Sigmoid colon (tissue), 7 donors: ENCODE results near the gene DNAI1. TPM values are rescaled to one million over a fixed set of nuclear protein-coding genes. Genes with fewer than 3 reads are reported as not detected.

Experiments used
- DNase-seq: peaks from one replicate; pipeline ENCODE4 v3.0.0-alpha.2; 2019
- H3K27ac ChIP-seq, 4 donors: fragments of 200-600 bp; sonication (generic); one replicate each; pipeline ENCODE4 v1.5.1; 2016 to 2019; ENCODE audit warnings: mild to moderate bottlenecking in 1 of 4
- H3K27me3 ChIP-seq, 3 donors: fragments of 200-600 bp; sonication (generic); one replicate each; pipeline ENCODE4 v1.5.1; 2019; ENCODE audit warnings: mild to moderate bottlenecking in 1 of 3
- H3K36me3 ChIP-seq, 4 donors: fragments of 200-600 bp; sonication (generic); one replicate each; pipeline ENCODE4 v1.5.1; 2016 to 2019
- H3K4me1 ChIP-seq, 4 donors: fragments of 200-600 bp; sonication (generic); one replicate each; pipeline ENCODE4 v1.5.1; 2017 to 2019
- H3K4me3 ChIP-seq, 4 donors: fragments of 200-600 bp; sonication (generic); one replicate each; pipeline ENCODE4 v1.5.1; 2017 to 2019; ENCODE audit warnings: mild to moderate bottlenecking in 2 of 4, moderate library complexity in 1 of 4
- H3K9me3 ChIP-seq, 4 donors: fragments of 200-600 bp in 3 of 4; sonication (generic) in 3 of 4; one replicate each; pipeline versions ENCODE4 v1.5.1 to v1.6.1; 2013 to 2019
- CTCF ChIP-seq, 4 experiments: fragments of 450-650 bp in 3 of 4; fragments of 200-600 bp in 1 of 4; IDR thresholded peaks; one replicate each; pipeline ENCODE4 v1.5.1; 2016 to 2019; ENCODE audit warnings: antibody characterized with exemption in 4 of 4, mild to moderate bottlenecking in 3 of 4, moderate library complexity in 2 of 4
- EP300 ChIP-seq, 4 donors: sonication (generic); formaldehyde crosslinking; IDR thresholded peaks; one replicate each; pipeline ENCODE4 v1.6.1; 2017; ENCODE audit warnings: antibody characterized with exemption in 4 of 4
- POLR2A ChIP-seq, 2 donors: fragments of 450-650 bp; IDR thresholded peaks; one replicate each; pipeline ENCODE4 v1.6.1; 2016; ENCODE audit warnings: antibody characterized with exemption in 2 of 2, mild to moderate bottlenecking in 2 of 2, moderate library complexity in 2 of 2
- POLR2AphosphoS5 ChIP-seq, 4 donors: sonication (generic); formaldehyde crosslinking; IDR thresholded peaks; one replicate each; pipeline ENCODE4 v1.6.1; 2017; ENCODE audit warnings: antibody characterized with exemption in 4 of 4
- WGBS, 2 donors: extraction: QIAGEN DNeasy Blood & Tissue Kit; methylation state at CpG; one replicate each; pipeline ENCODE4 v1.1.7; 2013; 5-methylcytosine and 5-hydroxymethylcytosine counted together
- intact Hi-C: fragments of 100-400 bp; cut with DNase I; formaldehyde crosslinking; loops from one replicate; pipeline ENCODE4 v1.15.1; 2023
- polyA plus RNA-seq, 3 donors: library from polyadenylated mRNA; stranded (reverse); fragments of 200-250 nt; gene quantifications; one replicate each; pipeline ENCODE4 v1.2.3, GENCODE V29; 2013
- total RNA-seq, 4 donors: library from RNA; depleted of rRNA; stranded (reverse); fragments of >200 nt; gene quantifications; one replicate each; pipeline ENCODE4 v1.1.0, GENCODE V29; 2016
- donor health status: healthy with polysubstance abuse.
- donor health status: Bipolar disorder and iron deficiency.
- donor health status: healthy.

The DNAI1 gene
- total and polyA plus RNA-seq, 7 donors, result under 0.01 to 0.01 TPM; not detected in 5

- Histone ChIP-seq H3K27me3 (no peaks in the 10 kb centered on the region), H3K4me1 (peaks cover 0 to 6% (median 4%) of the 10 kb centered on the region in 4 donors), H3K27ac (no peak overlapping the region), H3K9me3 (no peaks in the 10 kb centered on the region), H3K4me3 (no peak overlapping the region), H3K36me3 (no peaks in the 10 kb centered on the region)
- peak; percentile 13 for DNase-seq
- intact Hi-C loops, result no loop called here
- TF ChIP-seq CTCF (IDR thresholded peaks at IDR 0.05) (no peak), POLR2AphosphoS5 (IDR thresholded peaks at IDR 0.05) (no peak), EP300 (IDR thresholded peaks at IDR 0.05) (no peak), POLR2A (IDR thresholded peaks at IDR 0.05) (no peak)
- 76 to 83% methylated on average over 6 of the region's 6 CpGs for WGBS, 2 donors
Measured at GRCh38 chr9:34496149-34496712, 37.6 kb downstream of the DNAI1 start.

DNA sequence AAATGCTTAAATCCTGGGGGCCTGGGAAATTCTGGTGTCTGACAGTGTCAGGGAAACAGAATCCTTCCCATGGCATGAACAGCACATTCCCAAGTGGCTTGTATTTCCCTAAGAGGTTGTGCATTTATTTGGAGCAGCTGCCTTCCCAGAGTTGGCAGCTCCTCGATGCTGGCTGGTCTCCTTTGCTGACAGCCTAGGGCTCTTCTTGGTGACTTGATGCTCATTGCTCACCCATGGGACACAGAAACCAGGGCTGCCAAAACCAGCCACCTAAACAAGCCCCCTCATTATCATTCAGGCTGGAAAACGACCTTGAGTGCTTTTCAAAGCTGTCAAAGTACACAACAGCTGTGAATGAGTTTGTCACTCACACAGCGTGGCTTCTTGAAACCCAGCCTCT is 39.9 kb downstream of the DNAI1 start:
- Histone ChIP-seq H3K36me3 (no peaks in the 10 kb centered on the region), H3K27ac (no peak overlapping the region), H3K9me3 (no peaks in the 10 kb centered on the region), H3K4me3 (no peak overlapping the region), H3K27me3 (no peaks in the 10 kb centered on the region), H3K4me1 (peaks cover 0 to 29% (median 25%) of the 10 kb centered on the region in 4 donors)
- WGBS, 2 donors, result 41% methylated on average over 3 of the region's 3 CpGs
- intact Hi-C loops, result no loop called here
- TF ChIP-seq EP300 (IDR thresholded peaks at IDR 0.05) (no peak), POLR2A (IDR thresholded peaks at IDR 0.05) (no peak), POLR2AphosphoS5 (IDR thresholded peaks at IDR 0.05) (no peak), CTCF (IDR thresholded peaks at IDR 0.05) (no peak)
- no peak for DNase-seq

- Histone ChIP-seq H3K4me1 (peaks cover 0 to 29% (median 25%) of the 10 kb centered on the region in 4 donors), H3K36me3 (no peaks in the 10 kb centered on the region), H3K4me3 (no peak overlapping the region), H3K27me3 (no peaks in the 10 kb centered on the region), H3K9me3 (no peaks in the 10 kb centered on the region), H3K27ac (no peak overlapping the region)
- intact Hi-C loops, result no loop called here
- WGBS, 2 donors, result 85 to 86% methylated on average over 2 of the region's 2 CpGs
- TF ChIP-seq CTCF (IDR thresholded peaks at IDR 0.05) (no peak), POLR2AphosphoS5 (IDR thresholded peaks at IDR 0.05) (no peak), EP300 (IDR thresholded peaks at IDR 0.05) (no peak), POLR2A (IDR thresholded peaks at IDR 0.05) (no peak)
- DNase-seq, result no peak
Measured at GRCh38 chr9:34499076-34499475, 40.5 kb downstream of the DNAI1 start.

DNA sequence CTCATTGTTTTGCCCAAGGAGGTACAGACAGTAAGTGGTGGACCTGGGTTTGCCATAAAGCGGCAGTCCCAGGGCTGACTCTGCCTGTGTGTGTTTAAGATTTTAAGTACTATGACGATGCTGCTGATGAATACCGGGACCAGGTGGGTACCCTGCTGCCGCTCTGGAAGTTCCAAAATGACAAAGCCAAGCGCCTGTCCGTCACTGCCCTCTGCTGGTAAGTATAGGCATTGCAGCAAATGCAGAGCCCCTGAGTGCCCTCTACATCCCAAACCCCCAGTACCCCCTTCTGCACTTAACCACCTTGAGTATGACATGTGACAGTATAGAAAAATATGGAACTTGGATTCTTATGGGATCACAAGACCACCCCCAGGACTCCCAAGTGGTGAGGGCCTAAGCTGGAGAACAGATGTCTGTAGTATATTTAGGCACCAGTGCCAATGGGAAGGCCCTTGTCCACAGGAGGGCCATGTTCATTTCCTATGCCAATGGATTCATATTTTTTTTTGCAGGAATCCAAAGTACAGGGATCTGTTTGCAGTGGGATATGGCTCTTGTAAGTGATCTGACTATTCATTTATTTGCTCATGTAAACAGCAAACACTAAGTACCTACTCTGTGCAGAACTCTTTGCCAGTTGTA is 42.1 kb downstream of the DNAI1 start:
- Histone ChIP-seq H3K4me3 (no peak overlapping the region), H3K27ac (no peak overlapping the region), H3K4me1 (peaks cover 0 to 29% (median 25%) of the 10 kb centered on the region in 4 donors), H3K36me3 (no peaks in the 10 kb centered on the region), H3K27me3 (no peaks in the 10 kb centered on the region), H3K9me3 (no peaks in the 10 kb centered on the region)
- 1 to 3% methylated on average over 6 of the region's 6 CpGs for WGBS, 2 donors
- no peak for DNase-seq
- intact Hi-C loops, result loop anchor here (2.0 to 5.0 kb wide), 6 partner anchors 43 to 168 kb away; partner anchors contain the start of genes DNAI1 and FAM219A
- TF ChIP-seq CTCF (IDR thresholded peaks at IDR 0.05) (peak; percentile 73 to 98 (median 90)), EP300 (IDR thresholded peaks at IDR 0.05) (no peak)
